ENCODE measurements around the gene MORN1. TPM values are rescaled to one million over a fixed set of nuclear protein-coding genes. Genes with fewer than 3 reads are reported as not detected.

Gene MORN1
- total and polyA plus RNA-seq, 2 experiments from 2014 or later = 4.8 to 11.1 TPM

GRCh38 chr1:2407166-2407990, 16.0 kb upstream of the MORN1 start:
- Mint-ChIP-seq H3K9me3 (no peaks in the 10 kb centered on the region), H3K36me3 (ENCODE audit: low read depth) (peaks cover 46% of the 10 kb centered on the region), H3K4me3 (no peak overlapping the region), H3K27ac (no peak overlapping the region), H3K4me1 (no peaks in the 10 kb centered on the region; the same call in 2 of the 3 replicates), H3K27me3 (ENCODE audit: insufficient read depth, low read depth, poor library complexity) (peaks cover 20% of the 10 kb centered on the region)
- H3K4me1 ChIP-seq (ENCODE audit: insufficient read depth) = no peaks in the 10 kb centered on the region
- TF ChIP-seq ZNF114 (CRISPR knock-in tag; IDR thresholded peaks at IDR 0.05) = no peak
- no peak for TF ChIP-seq REST (IDR thresholded peaks at IDR 0.05; ENCODE audit: unreplicated experiment)
- no peak for TF ChIP-seq CTCF (conservative IDR thresholded peaks at IDR 0.05; ENCODE audit: low read depth in 2 of 2)
- no peak for TF ChIP-seq JUNB (IDR thresholded peaks at IDR 0.05; ENCODE audit: unreplicated experiment)
- no peak for TF ChIP-seq EZH2phosphoT487 (IDR thresholded peaks at IDR 0.05; ENCODE audit: unreplicated experiment)
- no peak for TF ChIP-seq POLR2AphosphoS5 (IDR thresholded peaks at IDR 0.05; ENCODE audit: low read depth)
- TF ChIP-seq EZH2 (IDR thresholded peaks at IDR 0.05; ENCODE audit: low read depth, unreplicated experiment) = no peak
- no peak for TF ChIP-seq ETS1 (IDR thresholded peaks at IDR 0.05)
- no peak for TF ChIP-seq NANOG (IDR thresholded peaks at IDR 0.05; ENCODE audit: borderline replicate concordance)
- TF ChIP-seq STAT1 (IDR thresholded peaks at IDR 0.05; ENCODE audit: unreplicated experiment) = no peak
- no peak for TF ChIP-seq ZNF331 (CRISPR knock-in tag; IDR thresholded peaks at IDR 0.05; ENCODE audit: low read depth)
- no peak for TF ChIP-seq CREB1 (CRISPR knock-in tag; IDR thresholded peaks at IDR 0.05; ENCODE audit: low read depth)
- TF ChIP-seq, protein P1, sequence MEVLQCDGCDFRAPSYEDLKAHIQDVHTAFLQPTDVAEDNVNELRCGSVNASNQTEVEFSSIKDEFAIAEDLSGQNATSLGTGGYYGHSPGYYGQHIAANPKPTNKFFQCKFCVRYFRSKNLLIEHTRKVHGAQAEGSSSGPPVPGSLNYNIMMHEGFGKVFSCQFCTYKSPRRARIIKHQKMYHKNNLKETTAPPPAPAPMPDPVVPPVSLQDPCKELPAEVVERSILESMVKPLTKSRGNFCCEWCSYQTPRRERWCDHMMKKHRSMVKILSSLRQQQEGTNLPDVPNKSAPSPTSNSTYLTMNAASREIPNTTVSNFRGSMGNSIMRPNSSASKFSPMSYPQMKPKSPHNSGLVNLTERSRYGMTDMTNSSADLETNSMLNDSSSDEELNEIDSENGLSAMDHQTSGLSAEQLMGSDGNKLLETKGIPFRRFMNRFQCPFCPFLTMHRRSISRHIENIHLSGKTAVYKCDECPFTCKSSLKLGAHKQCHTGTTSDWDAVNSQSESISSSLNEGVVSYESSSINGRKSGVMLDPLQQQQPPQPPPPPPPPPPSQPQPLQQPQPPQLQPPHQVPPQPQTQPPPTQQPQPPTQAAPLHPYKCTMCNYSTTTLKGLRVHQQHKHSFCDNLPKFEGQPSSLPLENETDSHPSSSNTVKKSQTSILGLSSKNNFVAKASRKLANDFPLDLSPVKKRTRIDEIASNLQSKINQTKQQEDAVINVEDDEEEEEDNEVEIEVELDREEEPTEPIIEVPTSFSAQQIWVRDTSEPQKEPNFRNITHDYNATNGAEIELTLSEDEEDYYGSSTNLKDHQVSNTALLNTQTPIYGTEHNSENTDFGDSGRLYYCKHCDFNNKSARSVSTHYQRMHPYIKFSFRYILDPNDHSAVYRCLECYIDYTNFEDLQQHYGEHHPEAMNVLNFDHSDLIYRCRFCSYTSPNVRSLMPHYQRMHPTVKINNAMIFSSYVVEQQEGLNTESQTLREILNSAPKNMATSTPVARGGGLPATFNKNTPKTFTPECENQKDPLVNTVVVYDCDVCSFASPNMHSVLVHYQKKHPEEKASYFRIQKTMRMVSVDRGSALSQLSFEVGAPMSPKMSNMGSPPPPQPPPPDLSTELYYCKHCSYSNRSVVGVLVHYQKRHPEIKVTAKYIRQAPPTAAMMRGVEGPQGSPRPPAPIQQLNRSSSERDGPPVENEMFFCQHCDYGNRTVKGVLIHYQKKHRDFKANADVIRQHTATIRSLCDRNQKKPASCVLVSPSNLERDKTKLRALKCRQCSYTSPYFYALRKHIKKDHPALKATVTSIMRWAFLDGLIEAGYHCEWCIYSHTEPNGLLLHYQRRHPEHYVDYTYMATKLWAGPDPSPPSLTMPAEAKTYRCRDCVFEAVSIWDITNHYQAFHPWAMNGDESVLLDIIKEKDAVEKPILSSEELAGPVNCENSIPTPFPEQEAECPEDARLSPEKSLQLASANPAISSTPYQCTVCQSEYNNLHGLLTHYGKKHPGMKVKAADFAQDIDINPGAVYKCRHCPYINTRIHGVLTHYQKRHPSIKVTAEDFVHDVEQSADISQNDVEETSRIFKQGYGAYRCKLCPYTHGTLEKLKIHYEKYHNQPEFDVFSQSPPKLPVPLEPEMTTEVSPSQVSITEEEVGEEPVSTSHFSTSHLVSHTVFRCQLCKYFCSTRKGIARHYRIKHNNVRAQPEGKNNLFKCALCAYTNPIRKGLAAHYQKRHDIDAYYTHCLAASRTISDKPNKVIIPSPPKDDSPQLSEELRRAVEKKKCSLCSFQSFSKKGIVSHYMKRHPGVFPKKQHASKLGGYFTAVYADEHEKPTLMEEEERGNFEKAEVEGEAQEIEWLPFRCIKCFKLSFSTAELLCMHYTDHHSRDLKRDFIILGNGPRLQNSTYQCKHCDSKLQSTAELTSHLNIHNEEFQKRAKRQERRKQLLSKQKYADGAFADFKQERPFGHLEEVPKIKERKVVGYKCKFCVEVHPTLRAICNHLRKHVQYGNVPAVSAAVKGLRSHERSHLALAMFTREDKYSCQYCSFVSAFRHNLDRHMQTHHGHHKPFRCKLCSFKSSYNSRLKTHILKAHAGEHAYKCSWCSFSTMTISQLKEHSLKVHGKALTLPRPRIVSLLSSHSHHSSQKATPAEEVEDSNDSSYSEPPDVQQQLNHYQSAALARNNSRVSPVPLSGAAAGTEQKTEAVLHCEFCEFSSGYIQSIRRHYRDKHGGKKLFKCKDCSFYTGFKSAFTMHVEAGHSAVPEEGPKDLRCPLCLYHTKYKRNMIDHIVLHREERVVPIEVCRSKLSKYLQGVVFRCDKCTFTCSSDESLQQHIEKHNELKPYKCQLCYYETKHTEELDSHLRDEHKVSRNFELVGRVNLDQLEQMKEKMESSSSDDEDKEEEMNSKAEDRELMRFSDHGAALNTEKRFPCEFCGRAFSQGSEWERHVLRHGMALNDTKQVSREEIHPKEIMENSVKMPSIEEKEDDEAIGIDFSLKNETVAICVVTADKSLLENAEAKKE (CRISPR knock-in tag; IDR thresholded peaks at IDR 0.05) = no peak
- H3K9me2 ChIP-seq (ENCODE audit: insufficient read depth) = no peaks in the 10 kb centered on the region
- H3K27me3 ChIP-seq (ENCODE audit: insufficient read depth) = no peaks in the 10 kb centered on the region
- H3K27ac ChIP-seq (ENCODE audit: low read depth) = no peak overlapping the region
- H3K36me3 ChIP-seq (ENCODE audit: insufficient read depth) = 0 out of 2 replicates have a peak, but pooled peaks cover 5% of the 10 kb centered on the region
- no peaks in the 10 kb centered on the region for H3K79me2 ChIP-seq (replicated peaks; ENCODE audit: insufficient read depth)
- H3F3A ChIP-seq (replicated peaks; ENCODE audit: low read depth) = peaks cover 14% of the 10 kb centered on the region; the same call in 1 of the 2 replicates
- no peak overlapping the region for H3K4me3 ChIP-seq
- no peak for DNase-seq (ENCODE audit: low spot score)
- H3K4me2 ChIP-seq = no peak overlapping the region
- H2AFZ ChIP-seq = no peak overlapping the region
- no peak for ATAC-seq
- H4K20me1 ChIP-seq (replicated peaks; ENCODE audit: insufficient read depth) = no peaks in the 10 kb centered on the region

Measured in GM23338 (cell line).